IPS-18c (cell line): Measurements from ENCODE around the gene TTC28.
"Not testable (repeated sequence)": the region's sequence is repeated elsewhere in the genome, so short reads cannot be mapped to it uniquely, and the experiment has no call there.

Experiments
- H3K4me3 ChIP-seq: 2 replicates; pipeline ENCODE4 v1.7.0; 2013; ENCODE audit warnings: low read depth, mild to moderate bottlenecking, low read length, moderate library complexity; ENCODE audit not compliant: insufficient read depth
- H3K9me3 ChIP-seq: one replicate; pipeline ENCODE4 v1.6.1; 2013; ENCODE audit warnings: mild to moderate bottlenecking, low read length, moderate library complexity; ENCODE audit not compliant: control insufficient read depth, insufficient read depth

The TTC28 gene

GRCh38 chr22:28381429-28382167 is 298.0 kb downstream of the TTC28 start:
- Histone ChIP-seq H3K4me3 (no peak overlapping the region), H3K9me3 (no peaks in the 10 kb centered on the region)

- Histone ChIP-seq H3K9me3 (no peaks in the 10 kb centered on the region), H3K4me3 (no peak overlapping the region)
These were observed 299.7 kb downstream of the TTC28 start for GRCh38 chr22:28379951-28380350.

DNA sequence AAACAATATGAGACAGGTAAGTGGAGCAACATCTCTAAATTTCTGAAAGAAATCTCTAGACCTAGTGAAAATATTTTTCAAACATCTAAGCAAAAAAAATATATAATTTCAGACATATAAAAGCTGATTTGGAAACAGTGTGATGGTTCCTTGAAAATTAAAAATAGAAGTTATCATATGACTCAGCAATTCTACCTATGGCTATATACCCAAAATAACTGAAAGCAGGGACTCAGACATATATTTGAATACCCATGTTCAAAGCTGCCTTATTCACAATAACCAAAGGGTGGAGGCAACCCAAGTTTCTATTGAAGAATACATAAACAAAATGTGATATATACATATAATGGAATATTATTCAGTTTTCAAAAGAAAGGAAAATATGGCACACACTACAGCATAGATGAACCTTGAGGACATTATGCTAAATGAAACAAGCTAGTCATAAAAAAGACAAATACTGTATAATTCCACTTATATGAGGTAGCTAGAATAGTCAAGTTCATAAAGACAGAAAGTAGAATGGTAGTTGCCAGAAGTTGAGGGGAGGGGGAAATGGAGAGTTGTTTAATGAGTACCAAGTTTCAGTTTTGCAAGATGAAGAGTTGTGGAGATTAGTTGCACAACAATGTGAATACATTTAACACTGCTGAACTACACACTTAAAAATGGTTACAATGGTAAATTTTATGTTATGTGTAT is 300.4 kb downstream of the TTC28 start:
- Histone ChIP-seq H3K9me3 (no peaks in the 10 kb centered on the region), H3K4me3 (no peak overlapping the region)

- Histone ChIP-seq H3K4me3 (no peak overlapping the region), H3K9me3 (no peaks in the 10 kb centered on the region)
These were observed 303.7 kb downstream of the TTC28 start for GRCh38 chr22:28375761-28376534.

GRCh38 chr22:28373831-28374230 is 305.8 kb downstream of the TTC28 start:
- H3K4me3 ChIP-seq, result no peak overlapping the region
- H3K9me3 ChIP-seq, result no peaks in the 10 kb centered on the region

DNA sequence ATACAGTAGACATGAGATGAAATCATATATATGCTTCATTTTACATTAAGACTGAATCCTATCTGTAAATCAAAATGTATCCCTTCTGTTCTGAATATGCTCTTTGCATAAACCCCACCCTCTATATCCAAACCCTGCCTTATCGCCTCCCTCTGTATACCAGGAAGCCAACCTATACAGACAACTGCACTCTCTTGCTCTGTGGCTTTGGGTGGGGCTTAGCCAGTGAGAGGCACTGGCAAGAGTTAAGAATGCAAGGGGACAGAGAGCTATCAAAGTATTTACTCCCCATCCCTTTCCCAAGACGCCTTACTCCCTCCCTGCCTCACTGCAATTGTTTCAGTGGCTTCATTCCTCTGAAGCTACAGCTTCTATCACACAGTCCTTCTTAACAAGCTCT is 309.8 kb downstream of the TTC28 start:
- no peak overlapping the region for H3K4me3 ChIP-seq
- no peaks in the 10 kb centered on the region for H3K9me3 ChIP-seq

GRCh38 chr22:28366856-28367255 is 312.8 kb downstream of the TTC28 start:
- no peaks in the 10 kb centered on the region for H3K9me3 ChIP-seq
- no peak overlapping the region for H3K4me3 ChIP-seq

GRCh38 chr22:28365371-28365770 is 314.3 kb downstream of the TTC28 start:
- H3K9me3 ChIP-seq, result no peaks in the 10 kb centered on the region
- no peak overlapping the region for H3K4me3 ChIP-seq

- H3K9me3 ChIP-seq, H3K4me3 ChIP-seq: not testable (repeated sequence)
These were observed 315.5 kb downstream of the TTC28 start for GRCh38 chr22:28364105-28364504.

DNA sequence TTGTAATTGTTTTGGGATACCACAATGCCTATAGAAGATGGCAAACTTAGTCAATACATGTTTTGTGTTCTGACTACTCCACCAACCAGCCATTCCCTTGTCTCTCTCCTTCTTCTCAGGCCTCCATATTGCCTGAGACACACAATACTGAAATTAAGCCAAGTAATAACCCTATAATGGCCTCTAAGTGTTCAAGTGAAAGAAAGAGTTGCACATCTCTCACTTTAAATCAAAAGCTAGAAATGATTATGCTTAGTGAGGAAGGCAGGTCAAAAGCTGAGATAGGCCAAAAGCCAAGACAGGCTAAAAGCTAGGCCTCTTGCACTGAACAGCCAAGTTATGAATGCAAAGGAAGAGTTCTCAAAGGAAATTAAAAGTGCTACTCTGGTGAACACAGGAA is 318.7 kb downstream of the TTC28 start:
- Histone ChIP-seq H3K9me3 (no peaks in the 10 kb centered on the region), H3K4me3 (no peak overlapping the region)

GRCh38 chr22:28358312-28358711 is 321.3 kb downstream of the TTC28 start:
- no peaks in the 10 kb centered on the region for H3K9me3 ChIP-seq
- H3K4me3 ChIP-seq, result no peak overlapping the region

DNA sequence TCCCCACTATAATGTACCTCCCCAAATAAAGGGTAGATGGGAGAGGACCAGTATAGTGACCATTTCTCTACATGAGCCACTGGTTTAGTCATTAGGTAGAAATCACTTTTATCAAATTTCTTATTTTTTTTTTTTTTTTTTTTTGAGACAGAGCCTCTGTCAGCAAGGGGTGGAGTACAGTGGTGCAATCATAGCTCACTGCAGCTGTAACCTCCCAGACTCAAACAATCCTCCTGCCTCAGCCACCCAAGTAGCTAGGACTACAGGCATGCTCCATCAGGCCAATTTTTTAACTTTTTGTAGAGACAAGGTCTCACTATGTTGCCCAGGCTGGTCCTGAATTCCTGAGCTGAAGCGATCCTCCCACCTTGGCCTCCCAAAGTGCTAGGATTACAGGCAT is 322.4 kb downstream of the TTC28 start:
- Histone ChIP-seq H3K9me3 (no peaks in the 10 kb centered on the region), H3K4me3 (no peak overlapping the region)

- H3K4me3 ChIP-seq, result no peak overlapping the region
- H3K9me3 ChIP-seq, result no peaks in the 10 kb centered on the region
These were observed 328.2 kb downstream of the TTC28 start for GRCh38 chr22:28351476-28351875.

- Histone ChIP-seq H3K4me3 (no peak overlapping the region), H3K9me3 (no peaks in the 10 kb centered on the region)
These were observed 330.7 kb downstream of the TTC28 start for GRCh38 chr22:28348613-28349609.

DNA sequence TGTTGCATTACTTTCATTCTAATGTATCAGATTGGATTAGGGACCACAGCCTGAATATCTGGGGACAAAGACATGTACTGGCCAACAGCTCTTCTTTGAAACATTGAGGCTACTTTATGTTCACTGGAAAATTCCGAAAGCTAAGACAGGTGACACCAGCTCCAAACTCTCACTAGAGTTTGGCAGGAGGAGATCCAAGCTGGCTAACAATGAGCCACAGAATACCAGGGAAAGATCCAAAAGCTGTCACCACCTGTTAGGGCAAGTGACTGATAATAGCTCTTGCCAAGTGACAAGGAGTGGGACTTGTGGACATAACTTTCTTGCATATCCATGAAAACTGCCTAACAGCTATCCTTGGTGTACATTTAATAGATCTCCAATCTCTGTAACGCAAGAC is 333.3 kb downstream of the TTC28 start:
- Histone ChIP-seq H3K9me3 (no peaks in the 10 kb centered on the region), H3K4me3 (no peak overlapping the region)

DNA sequence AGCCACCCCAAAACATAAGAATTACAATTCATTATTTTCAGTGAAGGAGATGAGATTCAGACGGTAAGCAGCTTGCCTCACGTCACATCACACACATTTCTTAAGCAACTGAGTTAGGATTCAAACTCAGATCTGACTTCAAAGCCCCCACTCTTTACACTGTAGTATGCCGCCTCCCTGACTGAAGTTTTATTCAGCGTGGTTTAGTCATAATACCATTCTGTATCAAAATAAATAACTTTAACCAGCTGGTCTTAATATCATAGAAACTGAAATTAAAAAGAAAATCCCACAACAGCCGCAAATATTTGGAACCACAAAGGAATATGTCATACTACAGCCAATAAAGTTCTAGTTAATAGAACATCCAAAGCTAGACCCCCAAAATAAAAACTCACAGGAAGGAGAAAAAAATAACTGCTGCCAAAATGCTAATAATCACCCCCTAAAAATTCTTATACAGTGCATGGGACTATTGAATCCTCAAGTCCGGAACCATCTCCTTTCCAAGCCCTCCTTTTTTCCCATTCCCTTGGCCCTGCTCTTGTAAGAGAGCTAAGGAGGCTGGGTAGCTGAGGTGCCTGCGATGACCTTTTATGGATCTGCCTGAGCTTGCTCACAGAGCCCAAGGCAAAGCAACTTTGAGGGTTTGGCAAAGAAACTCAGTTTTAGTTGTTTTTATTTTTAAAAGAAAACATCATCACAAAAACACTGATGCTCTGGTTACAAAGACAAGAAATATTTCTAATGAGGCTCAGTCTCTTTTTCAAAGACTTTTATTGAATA is 334.5 kb downstream of the TTC28 start:
- Histone ChIP-seq H3K4me3 (no peak overlapping the region), H3K9me3 (no peaks in the 10 kb centered on the region)
